OCI-LY1 (cell line): Measurements from ENCODE around the gene RERE.

ENCODE experiments used
- H2AFZ ChIP-seq: fragments of 200-600 bp; sonication (generic), shearing (Covaris generic); 2 replicates; pipeline ENCODE4 v1.6.0; 2014; ENCODE audit warnings: antibody characterized with exemption, mild to moderate bottlenecking, low read length
- H3F3A ChIP-seq: fragments of 200-600 bp; sonication (generic), shearing (Covaris generic); 2 replicates; pipeline ENCODE4 v1.6.0; 2014; ENCODE audit warnings: mild to moderate bottlenecking, antibody characterized with exemption, low read length, moderate library complexity; ENCODE audit not compliant: insufficient read depth
- H3K27ac ChIP-seq: fragments of 200-600 bp; sonication (generic); 2 replicates; pipeline ENCODE4 v1.5.1; 2014; ENCODE audit warnings: low read length, mixed run types, mild to moderate bottlenecking, low read depth; ENCODE audit not compliant: poor library complexity, severe bottlenecking
- H3K27me3 ChIP-seq: fragments of 200-600 bp; sonication (generic); 2 replicates; pipeline ENCODE4 v1.6.0; 2014; ENCODE audit warnings: antibody characterized with exemption, mild to moderate bottlenecking, low read length, moderate library complexity; ENCODE audit not compliant: insufficient read depth
- H3K36me3 ChIP-seq: fragments of 200-600 bp; sonication (generic); 2 replicates; pipeline ENCODE4 v1.6.1; 2014; ENCODE audit warnings: mild to moderate bottlenecking, antibody characterized with exemption, low read length, moderate library complexity, mixed read lengths; ENCODE audit not compliant: insufficient read depth
- H3K4me1 ChIP-seq: fragments of 200-600 bp; sonication (generic); 2 replicates; pipeline ENCODE4 v1.5.1; 2014; ENCODE audit warnings: mild to moderate bottlenecking, low read length, moderate library complexity; ENCODE audit not compliant: insufficient read depth, severe bottlenecking
- H3K4me2 ChIP-seq: fragments of 200-600 bp; sonication (generic), shearing (Covaris generic); 2 replicates; pipeline ENCODE4 v1.6.1; 2014; ENCODE audit warnings: low read length
- H3K4me3 ChIP-seq: fragments of 200-600 bp; sonication (generic); 2 replicates; pipeline ENCODE4 v1.5.1; 2014; ENCODE audit warnings: low read length, low read depth, mild to moderate bottlenecking, mixed read lengths; ENCODE audit not compliant: poor library complexity, severe bottlenecking
- H3K79me2 ChIP-seq: fragments of 200-600 bp; shearing (Covaris generic); 2 replicates; pipeline ENCODE4 v1.6.1; 2016; ENCODE audit warnings: mixed run types, low read length, mixed read lengths; ENCODE audit not compliant: insufficient read depth
- H3K9ac ChIP-seq: fragments of 200-600 bp; sonication (generic), shearing (Covaris generic); 2 replicates; pipeline ENCODE4 v1.6.1; 2014; ENCODE audit warnings: mild to moderate bottlenecking, low read length, mixed read lengths
- H3K9me2 ChIP-seq: fragments of 200-600 bp; sonication (generic), shearing (Covaris generic); 2 replicates; pipeline ENCODE4 v1.6.1; 2014; ENCODE audit warnings: low read depth, mild to moderate bottlenecking, low read length, mixed read lengths
- H3K9me3 ChIP-seq: fragments of 200-600 bp; shearing (Covaris generic); 2 replicates; pipeline ENCODE4 v1.6.1; 2014; ENCODE audit warnings: low read length, mixed read lengths
- H4K20me1 ChIP-seq: fragments of 200-600 bp; sonication (generic), shearing (Covaris generic); 2 replicates; pipeline ENCODE4 v1.6.0; 2016; ENCODE audit warnings: mild to moderate bottlenecking, low read length; ENCODE audit not compliant: insufficient read depth
- CTCF ChIP-seq: fragments of 200-600 bp; sonication (generic), shearing (Covaris generic); IDR thresholded peaks from 2 replicates; pipeline ENCODE4 v1.5.1; 2017; ENCODE audit warnings: mild to moderate bottlenecking, antibody characterized with exemption, low read length, moderate library complexity, mixed read lengths
- EZH2 ChIP-seq: fragments of 200-600 bp; sonication (generic), shearing (Covaris generic); IDR thresholded peaks from 2 replicates; pipeline ENCODE4 v1.8.0; 2017; ENCODE audit warnings: borderline replicate concordance, mixed run types, mild to moderate bottlenecking, antibody characterized with exemption, low read length, moderate library complexity, mixed read lengths

Gene RERE

GRCh38 chr1:8517661-8518489, 299.6 kb downstream of the RERE start:
- H3F3A ChIP-seq: 0 out of 2 replicates have a peak, but pooled peaks cover 4% of the 10 kb centered on the region
- no peaks in the 10 kb centered on the region for H3K27me3 ChIP-seq
- peak overlapping the region; percentile 97 for H3K27ac ChIP-seq
- H3K4me3 ChIP-seq: peak overlapping the region; percentile 39
- TF ChIP-seq EZH2 (no peak), CTCF (no peak)
- no peaks in the 10 kb centered on the region for H3K9me2 ChIP-seq
- H3K9me3 ChIP-seq: no peaks in the 10 kb centered on the region
- H2AFZ ChIP-seq: no peak overlapping the region
- no peaks in the 10 kb centered on the region for H4K20me1 ChIP-seq
- peaks cover 9% of the 10 kb centered on the region for H3K36me3 ChIP-seq
- peak overlapping the region; percentile 41 for H3K9ac ChIP-seq
- peaks cover 64% of the 10 kb centered on the region for H3K79me2 ChIP-seq
- H3K4me1 ChIP-seq: peaks cover 100% of the 10 kb centered on the region
- peak overlapping the region; percentile 60 for H3K4me2 ChIP-seq

GRCh38 chr1:8516793-8517556, 300.5 kb downstream of the RERE start:
- H3K36me3 ChIP-seq: 0 out of 2 replicates have a peak, but pooled peaks cover under 1% of the 10 kb centered on the region
- TF ChIP-seq EZH2 (no peak), CTCF (no peak)

GRCh38 chr1:8516278-8516777, 301.1 kb downstream of the RERE start:
- H3K9ac ChIP-seq: peak overlapping the region; percentile 41
- H3K79me2 ChIP-seq: peaks cover 55% of the 10 kb centered on the region
- H3K4me1 ChIP-seq: peaks cover 100% of the 10 kb centered on the region
- peak overlapping the region; percentile 97 for H3K27ac ChIP-seq
- H3K4me2 ChIP-seq: peak overlapping the region; percentile 60
- 0 out of 2 replicates have a peak, but pooled peaks cover 11% of the 10 kb centered on the region for H3F3A ChIP-seq
- H3K9me3 ChIP-seq: no peaks in the 10 kb centered on the region
- TF ChIP-seq EZH2 (no peak), CTCF (no peak)
- H3K9me2 ChIP-seq: no peaks in the 10 kb centered on the region
- peak overlapping the region; percentile 39 for H3K4me3 ChIP-seq
- H2AFZ ChIP-seq: no peak overlapping the region
- H4K20me1 ChIP-seq: no peaks in the 10 kb centered on the region
- no peaks in the 10 kb centered on the region for H3K27me3 ChIP-seq
- no peaks in the 10 kb centered on the region for H3K36me3 ChIP-seq

More at GRCh38 chr1:8516793-8517556, 300.5 kb downstream of the RERE start:
- Histone ChIP-seq H3K79me2 (peaks cover 62% of the 10 kb centered on the region), H4K20me1 (no peaks in the 10 kb centered on the region), H3K9me3 (no peaks in the 10 kb centered on the region), H3K4me2 (peak overlapping the region; percentile 60), H3K27ac (peak overlapping the region; percentile 97), H3K9ac (peak overlapping the region; percentile 41), H3K4me1 (peaks cover 100% of the 10 kb centered on the region), H2AFZ (no peak overlapping the region), H3F3A (0 out of 2 replicates have a peak, but pooled peaks cover 7% of the 10 kb centered on the region), H3K4me3 (peak overlapping the region; percentile 39), H3K9me2 (no peaks in the 10 kb centered on the region), H3K27me3 (no peaks in the 10 kb centered on the region)
